Vagina (tissue), 2 donors: ENCODE measurements around the gene C14orf119. TPM values are rescaled to one million over a fixed set of nuclear protein-coding genes. Genes with fewer than 3 reads are reported as not detected.

Experiments
- DNase-seq, 2 donors: peaks; one replicate each; pipeline ENCODE4 v3.0.0-alpha.2; 2017; ENCODE audit errors: extremely low spot score in 2 of 2
- H3K27ac ChIP-seq: fragments of 200-600 bp; sonication (generic); one replicate; pipeline ENCODE4 v1.5.1; 2019
- H3K27me3 ChIP-seq: fragments of 200-600 bp; sonication (generic); one replicate; pipeline ENCODE4 v1.5.1; 2019
- H3K36me3 ChIP-seq, 2 donors: fragments of 200-600 bp; sonication (generic); one replicate each; pipeline ENCODE4 v1.5.1; 2017 to 2019
- H3K4me1 ChIP-seq: fragments of 200-600 bp; sonication (generic); one replicate; pipeline ENCODE4 v1.5.1; 2019
- H3K4me3 ChIP-seq, 2 donors: fragments of 200-600 bp; sonication (generic); 1 replicate in 1 of 2; 2 replicates in 1 of 2; pipeline ENCODE4 v1.5.1; 2016 to 2019
- H3K9me3 ChIP-seq: fragments of 200-600 bp; sonication (generic); one replicate; pipeline ENCODE4 v1.5.1; 2019
- CTCF ChIP-seq, 3 experiments: fragments of 450-650 bp in 2 of 3; fragments of 200-600 bp in 1 of 3; sonication (generic) in 1 of 3; IDR thresholded peaks; one replicate each; pipeline ENCODE4 v1.5.1; 2017 to 2019; ENCODE audit warnings: antibody characterized with exemption in 3 of 3, mild to moderate bottlenecking in 2 of 3, moderate library complexity in 2 of 3
- POLR2A ChIP-seq, 2 donors: fragments of 450-650 bp; IDR thresholded peaks; one replicate each; pipeline ENCODE4 v1.6.1; 2017; ENCODE audit warnings: antibody characterized with exemption in 2 of 2, mild to moderate bottlenecking in 2 of 2, moderate library complexity in 2 of 2
- POLR2AphosphoS5 ChIP-seq, 2 donors: sonication (generic); formaldehyde crosslinking; IDR thresholded peaks; one replicate each; pipeline ENCODE4 v1.9.0; 2017; ENCODE audit warnings: antibody characterized with exemption in 2 of 2, mild to moderate bottlenecking in 2 of 2, low read depth in 1 of 2; ENCODE audit not compliant: insufficient read depth in 1 of 2
- intact Hi-C: fragments of 100-400 bp; cut with DNase I; formaldehyde crosslinking; loops from one replicate; pipeline ENCODE4 v1.15.1; 2023
- total RNA-seq: library from RNA; depleted of rRNA; stranded (reverse); fragments of >200 nt; gene quantifications from one replicate; pipeline ENCODE4 v1.2.3, GENCODE V29; 2016

The C14orf119 gene
- total RNA-seq, 1 donor from 2014 or later = 13.8 TPM

GRCh38 chr14:23063601-23064000 is 31.7 kb upstream of the C14orf119 start:
- peak in 1 of 2 donors; percentile 28 for DNase-seq
- peaks cover 0 to 93% of the 10 kb centered on the region in 2 donors for H3K36me3 ChIP-seq
- H3K27ac ChIP-seq = no peak overlapping the region
- intact Hi-C loops = no loop called here
- TF ChIP-seq CTCF (IDR thresholded peaks at IDR 0.05) (no peak), POLR2A (IDR thresholded peaks at IDR 0.05) (no peak), POLR2AphosphoS5 (IDR thresholded peaks at IDR 0.05; ENCODE audit: insufficient read depth in 1 of 2, low read depth in 1 of 2) (no peak)
- H3K4me1 ChIP-seq = peaks cover 23% of the 10 kb centered on the region
- H3K9me3 ChIP-seq = no peaks in the 10 kb centered on the region
- H3K27me3 ChIP-seq = no peaks in the 10 kb centered on the region
- no peak overlapping the region for H3K4me3 ChIP-seq

- H3K36me3 ChIP-seq = peaks cover 0 to 67% of the 10 kb centered on the region in 2 donors
- intact Hi-C loops = no loop called here
- TF ChIP-seq CTCF (IDR thresholded peaks at IDR 0.05) = no peak
- TF ChIP-seq POLR2A (IDR thresholded peaks at IDR 0.05) = no peak
- TF ChIP-seq POLR2AphosphoS5 (IDR thresholded peaks at IDR 0.05; ENCODE audit: insufficient read depth in 1 of 2, low read depth in 1 of 2) = no peak
- H3K4me3 ChIP-seq = no peak overlapping the region
- no peaks in the 10 kb centered on the region for H3K27me3 ChIP-seq
- peaks cover 47% of the 10 kb centered on the region for H3K4me1 ChIP-seq
- no peak overlapping the region for H3K27ac ChIP-seq
- DNase-seq = no peak
- no peaks in the 10 kb centered on the region for H3K9me3 ChIP-seq
Observed at GRCh38 chr14:23066368-23066767, 28.9 kb upstream of the C14orf119 start.

DNA sequence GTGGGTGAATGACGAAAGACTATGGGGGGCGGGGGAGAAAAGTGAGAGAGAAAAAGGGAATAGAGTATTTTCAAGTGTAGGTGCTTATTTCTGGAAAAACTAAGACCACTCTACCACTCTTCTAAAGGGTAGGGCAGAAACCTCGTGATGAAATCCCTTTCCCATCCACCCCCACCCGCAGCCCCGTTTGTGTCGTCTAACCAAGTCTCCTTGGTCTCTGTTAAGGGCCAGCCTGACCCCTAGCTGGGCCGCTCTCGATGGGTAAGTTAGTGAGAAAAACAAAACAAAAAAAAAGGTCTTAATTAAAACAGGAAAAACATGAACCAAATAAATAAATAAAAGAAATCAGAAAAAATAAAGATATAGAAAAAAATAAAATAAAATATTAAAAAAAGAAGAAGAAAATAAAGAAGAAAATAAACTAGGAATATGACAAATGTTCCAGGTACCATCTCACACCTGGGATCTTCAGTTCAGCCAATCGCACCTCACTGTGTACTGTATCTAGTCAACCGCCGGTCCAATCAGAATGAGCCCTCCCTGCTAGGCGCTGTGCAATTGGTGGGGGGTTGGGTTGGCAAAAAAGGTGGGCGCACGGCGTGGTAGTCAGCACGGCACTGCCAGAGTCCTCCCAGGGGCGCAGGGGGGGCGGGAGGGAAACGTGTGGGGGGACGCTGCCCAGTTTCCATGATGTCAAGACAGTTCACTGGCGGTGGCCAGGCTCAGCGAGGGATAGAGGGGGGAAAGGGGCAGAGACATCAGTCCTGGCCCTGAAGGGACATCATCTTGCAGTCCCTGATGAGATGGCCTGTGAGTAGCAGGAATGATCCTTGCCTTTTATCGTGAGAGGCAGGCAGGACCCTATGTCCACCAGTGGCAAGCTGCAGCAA is 28.2 kb upstream of the C14orf119 start:
- intact Hi-C loops = no loop called here
- no peaks in the 10 kb centered on the region for H3K9me3 ChIP-seq
- H3K36me3 ChIP-seq = peaks cover 0 to 63% of the 10 kb centered on the region in 2 donors

GRCh38 chr14:23067847-23068788 is 27.2 kb upstream of the C14orf119 start:
- H3K27me3 ChIP-seq = no peaks in the 10 kb centered on the region
- H3K27ac ChIP-seq = no peak overlapping the region
- H3K4me3 ChIP-seq = no peak overlapping the region
- H3K9me3 ChIP-seq = no peaks in the 10 kb centered on the region
- H3K4me1 ChIP-seq = peaks cover 54% of the 10 kb centered on the region
- peak; percentile 85 to 87 for DNase-seq
- TF ChIP-seq POLR2A (IDR thresholded peaks at IDR 0.05) = no peak
- TF ChIP-seq POLR2AphosphoS5 (IDR thresholded peaks at IDR 0.05; ENCODE audit: insufficient read depth in 1 of 2, low read depth in 1 of 2) = no peak
- TF ChIP-seq CTCF (IDR thresholded peaks at IDR 0.05) = no peak
- intact Hi-C loops = no loop called here
- H3K36me3 ChIP-seq = peaks cover 0 to 63% of the 10 kb centered on the region in 2 donors

More for the DNA sequence above, 28.2 kb upstream of the C14orf119 start:
- Histone ChIP-seq H3K4me1 (peaks cover 51% of the 10 kb centered on the region), H3K4me3 (no peak overlapping the region), H3K27ac (no peak overlapping the region), H3K27me3 (no peaks in the 10 kb centered on the region)
- peak in 1 of 2 donors; percentile 52 for DNase-seq
- TF ChIP-seq CTCF (IDR thresholded peaks at IDR 0.05) = no peak
- TF ChIP-seq POLR2AphosphoS5 (IDR thresholded peaks at IDR 0.05; ENCODE audit: insufficient read depth in 1 of 2, low read depth in 1 of 2) = no peak
